Spleen (tissue), 11 donors: ENCODE results near the gene ECT2. TPM values are rescaled to one million over a fixed set of nuclear protein-coding genes. Genes with fewer than 3 reads are reported as not detected.

Experiments used
- DNase-seq: peaks from one replicate; pipeline ENCODE4 v3.0.0-alpha.2; 2020
- H3K27ac ChIP-seq, 8 donors: fragments of 200-600 bp; sonication (generic) in 7 of 8; 1 replicate in 4 of 8; 2 replicates in 4 of 8; pipeline versions ENCODE4 v1.5.0 to v1.8.0; 2016 to 2021; ENCODE audit warnings: inconsistent platforms in 4 of 8, mild to moderate bottlenecking in 4 of 8, moderate library complexity in 1 of 8
- H3K27me3 ChIP-seq, 7 donors: fragments of 200-600 bp; sonication (generic) in 6 of 7; replicated peaks in 1 of 7; 1 replicate in 4 of 7; 2 replicates in 3 of 7; pipeline versions ENCODE4 v1.5.0 to v1.8.0; 2016 to 2021; ENCODE audit warnings: inconsistent platforms in 3 of 7, mild to moderate bottlenecking in 1 of 7
- H3K36me3 ChIP-seq, 6 donors: fragments of 200-600 bp; sonication (generic) in 5 of 6; 1 replicate in 4 of 6; 2 replicates in 2 of 6; pipeline versions ENCODE4 v1.5.0 to v1.8.0; 2016 to 2021; ENCODE audit warnings: inconsistent platforms in 2 of 6
- H3K4me1 ChIP-seq, 6 donors: fragments of 200-600 bp; sonication (generic) in 5 of 6; 1 replicate in 3 of 6; 2 replicates in 3 of 6; pipeline versions ENCODE4 v1.5.0 to v1.8.0; 2016 to 2021; ENCODE audit warnings: inconsistent platforms in 3 of 6
- H3K4me3 ChIP-seq, 8 donors: fragments of 200-600 bp; sonication (generic) in 7 of 8; 1 replicate in 4 of 8; 2 replicates in 4 of 8; pipeline versions ENCODE4 v1.5.0 to v1.8.0; 2016 to 2021; ENCODE audit warnings: inconsistent platforms in 4 of 8, mild to moderate bottlenecking in 4 of 8, moderate library complexity in 2 of 8
- H3K9me3 ChIP-seq, 8 donors: fragments of 200-600 bp; sonication (generic) in 7 of 8; 1 replicate in 4 of 8; 2 replicates in 4 of 8; pipeline versions ENCODE4 v1.5.0 to v1.8.0; 2016 to 2021; ENCODE audit warnings: inconsistent platforms in 4 of 8
- CTCF ChIP-seq, 11 experiments: fragments of 200-600 bp in 7 of 11; fragments of 450-650 bp in 4 of 11; sonication (generic) in 4 of 11; IDR thresholded peaks in 8 of 11; conservative IDR thresholded peaks in 3 of 11; 1 replicate in 7 of 11; 2 replicates in 4 of 11; pipeline versions ENCODE4 v1.4.0 to v1.8.0; 2016 to 2021; ENCODE audit warnings: antibody characterized with exemption in 11 of 11, inconsistent platforms in 4 of 11, mild to moderate bottlenecking in 1 of 11
- POLR2A ChIP-seq, 3 donors: fragments of 450-650 bp; IDR thresholded peaks; one replicate each; pipeline ENCODE4 v1.5.1; 2017; ENCODE audit warnings: antibody characterized with exemption in 3 of 3, mild to moderate bottlenecking in 1 of 3
- POLR2AphosphoS5 ChIP-seq, 3 donors: sonication (generic); formaldehyde crosslinking; IDR thresholded peaks; one replicate each; pipeline ENCODE4 v1.5.1; 2017; ENCODE audit warnings: antibody characterized with exemption in 3 of 3
- WGBS, 5 donors: extraction: QIAGEN DNeasy Blood & Tissue Kit in 3 of 5; methylation state at CpG; one replicate each; pipeline versions ENCODE4 v1.1.5 to v1.1.7; 2013 to 2018; 5-methylcytosine and 5-hydroxymethylcytosine counted together
- intact Hi-C: fragments of 100-400 bp; cut with DNase I; formaldehyde crosslinking; loops from one replicate; pipeline ENCODE4 v1.15.0; 2023; ENCODE audit warnings: low total_unique reads
- polyA plus RNA-seq, 3 donors: library from polyadenylated mRNA; stranded (reverse); fragments of 200-250 nt; gene quantifications; one replicate each; pipeline ENCODE4 v1.2.1, GENCODE V29; 2013
- total RNA-seq, 7 donors: library from RNA; depleted of rRNA in 3 of 7; stranded (reverse); fragments of >200 nt in 3 of 7; fragmentation: NEBNext Ultra II Directional in 4 of 7; extraction: Animal tissue kit (Norgen Biotek cat#: 25700) in 4 of 7; gene quantifications; one replicate each; pipeline versions ENCODE4 v1.1.0 to v1.2.1, GENCODE V29; 2016 to 2021
- donor health status: healthy with polysubstance abuse.
- donor health status: DM: no; HTN: no; CAD: no; lungs with moderate emphysema.
- donor health status: DM: no; HTN: no; CAD: no.
- donor health status: Bipolar disorder and iron deficiency.
- donor health status: healthy.
- donor health status: DM: no; HTN: no; CAD: no.
- donor health status: DM: yes; HTN: yes; CAD: no.

The ECT2 gene
- total and polyA plus RNA-seq, 10 donors, result 2.2 to 19.1 (median 9.7) TPM

GRCh38 chr3:172846706-172847105 lies 96.2 kb downstream of the ECT2 start:
- Histone ChIP-seq H3K4me3 (no peak overlapping the region), H3K4me1 (no peaks in the 10 kb centered on the region), H3K9me3 (no peaks in the 10 kb centered on the region), H3K36me3 (no peaks in the 10 kb centered on the region), H3K27ac (no peak overlapping the region), H3K27me3 (no peaks in the 10 kb centered on the region)
- 77 to 86% (median 81%) methylated on average over 2 of the region's 2 CpGs for WGBS, 5 donors
- DNase-seq, result no peak
- TF ChIP-seq POLR2AphosphoS5 (IDR thresholded peaks at IDR 0.05) (no peak), POLR2A (IDR thresholded peaks at IDR 0.05) (no peak), CTCF (IDR thresholded peaks at IDR 0.05 in 8 of 11, conservative IDR thresholded peaks at IDR 0.05 in 3 of 11) (no peak)
- intact Hi-C loops, result no loop called here

GRCh38 chr3:172847292-172847691 lies 96.8 kb downstream of the ECT2 start:
- Histone ChIP-seq H3K27me3 (no peaks in the 10 kb centered on the region), H3K4me1 (no peaks in the 10 kb centered on the region), H3K9me3 (no peaks in the 10 kb centered on the region), H3K4me3 (no peak overlapping the region), H3K27ac (no peak overlapping the region), H3K36me3 (no peaks in the 10 kb centered on the region)
- intact Hi-C loops, result no loop called here
- no peak for DNase-seq
- TF ChIP-seq CTCF (IDR thresholded peaks at IDR 0.05 in 8 of 11, conservative IDR thresholded peaks at IDR 0.05 in 3 of 11) (no peak), POLR2A (IDR thresholded peaks at IDR 0.05) (no peak), POLR2AphosphoS5 (IDR thresholded peaks at IDR 0.05) (no peak)

- intact Hi-C loops, result no loop called here
- H3K4me3 ChIP-seq, result no peak overlapping the region
- TF ChIP-seq POLR2AphosphoS5 (IDR thresholded peaks at IDR 0.05), result no peak
- no peak for TF ChIP-seq CTCF (IDR thresholded peaks at IDR 0.05 in 8 of 11, conservative IDR thresholded peaks at IDR 0.05 in 3 of 11)
- no peak for TF ChIP-seq POLR2A (IDR thresholded peaks at IDR 0.05)
- H3K4me1 ChIP-seq, result no peaks in the 10 kb centered on the region
- DNase-seq, result no peak
- no peaks in the 10 kb centered on the region for H3K36me3 ChIP-seq
- no peak overlapping the region for H3K27ac ChIP-seq
- H3K9me3 ChIP-seq, result no peaks in the 10 kb centered on the region
- WGBS, 5 donors, result 26 to 32% (median 29%) methylated on average over 1 of the region's 1 CpG
- no peaks in the 10 kb centered on the region for H3K27me3 ChIP-seq
These were observed 98.4 kb downstream of the ECT2 start for GRCh38 chr3:172848910-172849309.

- TF ChIP-seq POLR2AphosphoS5 (IDR thresholded peaks at IDR 0.05), result no peak
- TF ChIP-seq CTCF (IDR thresholded peaks at IDR 0.05 in 8 of 11, conservative IDR thresholded peaks at IDR 0.05 in 3 of 11), result no peak
- TF ChIP-seq POLR2A (IDR thresholded peaks at IDR 0.05), result no peak
- Histone ChIP-seq H3K4me3 (no peak overlapping the region), H3K36me3 (no peaks in the 10 kb centered on the region), H3K27ac (no peak overlapping the region), H3K4me1 (no peaks in the 10 kb centered on the region), H3K9me3 (no peaks in the 10 kb centered on the region), H3K27me3 (no peaks in the 10 kb centered on the region)
- intact Hi-C loops, result no loop called here
- 76 to 92% (median 81%) methylated on average over 1 of the region's 1 CpG for WGBS, 5 donors
- DNase-seq, result no peak
These were observed 102.5 kb downstream of the ECT2 start for GRCh38 chr3:172853005-172853404.
